A204.1 (cell line): ENCODE results near the gene CLINT1.
"Not testable (repeated sequence)": the region's sequence is repeated elsewhere in the genome, so short reads cannot be mapped to it uniquely, and the experiment has no call there.

Source experiments
- FAIRE-seq: peaks from 2 replicates; lab custom pipeline; 2012; peaks lifted over from hg19 to GRCh38; lab: Jason Lieb, UNC

The CLINT1 gene

DNA sequence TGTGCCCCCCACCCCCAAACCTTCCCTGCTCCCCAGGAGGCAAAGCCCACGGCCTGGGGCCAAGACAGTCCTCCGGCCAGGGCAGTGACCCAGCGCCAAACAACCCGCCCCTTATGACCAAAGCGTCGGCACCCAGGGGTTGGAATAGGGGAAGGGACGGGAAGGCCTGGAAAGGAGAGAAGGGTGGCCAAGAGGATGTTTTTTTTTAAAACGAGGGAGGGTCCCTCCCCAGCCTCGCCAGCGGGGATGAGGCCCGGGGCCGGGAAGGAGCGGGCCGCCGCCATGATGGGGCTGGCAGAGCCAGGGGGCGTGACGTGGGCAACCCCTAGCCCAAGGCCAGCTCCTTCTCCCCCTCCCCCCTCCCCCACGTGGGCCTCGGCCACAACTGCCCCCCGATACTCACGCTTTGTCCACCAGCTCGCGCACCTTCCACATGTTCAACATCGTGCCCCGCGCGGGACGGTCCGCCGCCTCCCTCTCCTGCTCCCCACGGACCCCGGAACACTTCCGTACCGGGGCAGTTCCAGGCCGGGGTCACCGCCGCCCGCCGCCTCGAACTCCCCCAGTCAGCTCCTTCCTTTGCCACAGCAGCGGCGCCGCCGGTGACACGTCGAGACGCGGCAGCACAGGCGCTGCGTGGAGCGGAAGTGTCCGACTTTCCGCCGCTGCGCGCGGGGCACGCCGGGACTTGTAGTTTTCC, at the start of gene CLINT1:
CLINT1 (minus strand) TSS at position 619 of the 700 bp plus-strand sequence; CDS start at position 444, 175 bp downstream.
- FAIRE-seq, result no peak

DNA sequence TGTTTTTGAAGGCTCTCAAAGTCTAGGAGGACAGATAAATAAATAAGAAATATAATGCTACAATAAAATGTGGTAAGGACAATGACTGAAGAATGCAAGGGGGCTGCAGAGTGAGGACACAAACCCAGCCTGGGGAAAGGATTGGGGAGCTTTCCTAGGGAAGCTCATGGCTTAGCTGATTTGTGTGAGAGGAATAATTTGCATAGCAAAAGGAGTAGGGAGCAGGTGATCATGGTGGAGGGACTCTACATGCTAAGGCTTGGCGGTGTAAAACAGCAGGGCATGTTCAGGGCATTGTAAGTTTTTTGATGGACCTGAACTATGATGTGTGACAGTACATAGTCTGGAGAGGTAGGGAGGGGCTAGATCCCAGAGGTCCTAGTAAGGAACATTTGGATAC, 49.5 kb upstream of the CLINT1 start:
- no peak for FAIRE-seq

DNA sequence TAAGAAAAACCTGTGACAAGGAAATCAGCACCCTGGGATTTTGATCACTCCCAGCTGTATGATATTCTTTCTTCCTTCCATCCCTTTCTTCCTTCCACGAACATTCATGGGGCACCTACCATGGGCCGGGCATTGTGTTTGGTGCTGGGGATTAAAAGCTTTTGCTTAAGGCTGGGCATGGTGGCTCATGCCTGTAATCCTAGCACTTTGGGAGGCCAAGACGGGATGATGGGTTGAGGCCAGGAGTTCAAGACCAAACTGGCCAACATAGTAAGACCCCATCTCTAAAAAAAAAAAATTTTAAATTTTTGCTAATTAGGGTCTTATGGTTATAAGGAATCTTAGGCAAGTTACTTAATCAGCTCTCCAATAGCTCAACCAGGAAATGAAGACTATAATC, 48.5 kb upstream of the CLINT1 start:
- FAIRE-seq, result no peak

DNA sequence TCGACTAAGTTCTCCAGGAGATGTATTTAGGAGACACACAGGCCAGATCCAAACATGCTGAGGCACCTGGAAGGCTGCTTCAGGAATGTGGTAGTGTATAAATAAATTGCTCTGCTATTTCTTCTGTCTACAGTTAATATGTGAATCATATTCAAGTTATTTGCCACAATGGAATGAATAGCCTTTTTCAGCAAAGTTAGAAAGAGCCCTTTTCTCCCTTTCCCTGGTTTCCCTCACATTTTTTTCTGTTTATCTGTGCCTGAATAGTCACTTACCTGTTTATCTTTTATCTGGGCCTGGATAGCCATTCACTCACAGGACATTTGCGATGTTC, 44.1 kb upstream of the CLINT1 start:
- no peak for FAIRE-seq

DNA sequence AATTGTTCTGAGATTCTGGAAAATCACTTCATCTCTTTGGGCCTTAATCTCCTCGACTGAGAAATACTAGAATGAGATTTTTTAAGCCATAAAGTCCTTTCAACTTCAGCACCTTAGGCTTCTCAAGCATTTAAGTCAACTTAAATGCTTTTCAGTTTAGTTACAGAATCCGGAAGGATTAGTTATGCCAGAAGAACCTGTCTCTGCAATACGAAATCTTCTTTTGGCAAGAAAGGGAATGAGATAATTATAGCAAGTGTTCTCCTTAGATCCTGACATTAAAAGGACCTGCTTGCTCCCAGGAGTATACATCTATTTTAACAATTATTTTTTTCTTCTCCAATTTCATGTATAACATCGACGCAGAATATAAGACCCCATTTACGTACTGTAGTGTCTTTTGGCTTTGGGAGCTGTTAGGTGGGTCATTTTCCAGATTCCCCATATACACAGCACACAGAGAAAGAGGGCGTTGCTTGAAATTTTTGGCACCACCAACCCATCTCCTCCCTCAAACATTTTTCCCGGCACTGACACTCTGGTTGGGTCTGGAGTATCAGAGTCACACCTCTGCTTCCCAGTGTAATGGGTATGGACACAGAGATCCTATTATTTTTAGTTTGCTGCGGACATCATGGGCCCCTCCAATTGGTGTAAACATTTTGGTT, 43.6 kb upstream of the CLINT1 start:
- FAIRE-seq, result no peak

DNA sequence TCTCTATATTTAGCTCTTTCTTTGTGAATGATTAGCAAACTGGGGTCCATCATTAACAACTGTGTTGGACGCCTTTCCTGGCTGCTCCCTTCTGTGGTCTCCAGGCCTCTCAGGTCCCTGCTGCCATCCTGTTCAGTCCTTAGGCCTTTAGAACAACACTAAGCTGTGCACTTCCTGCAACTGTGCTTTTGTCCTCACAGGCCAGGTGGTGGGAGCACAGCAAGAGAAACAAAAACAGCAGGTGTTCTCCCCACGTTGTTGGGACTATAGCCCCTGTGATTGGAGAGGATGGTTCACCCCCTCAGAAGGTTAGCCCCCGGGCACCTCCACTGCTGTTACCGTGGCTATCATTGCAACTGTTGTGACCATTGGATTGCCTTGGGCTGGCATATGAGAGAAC, 41.7 kb upstream of the CLINT1 start:
- FAIRE-seq, result no peak

DNA sequence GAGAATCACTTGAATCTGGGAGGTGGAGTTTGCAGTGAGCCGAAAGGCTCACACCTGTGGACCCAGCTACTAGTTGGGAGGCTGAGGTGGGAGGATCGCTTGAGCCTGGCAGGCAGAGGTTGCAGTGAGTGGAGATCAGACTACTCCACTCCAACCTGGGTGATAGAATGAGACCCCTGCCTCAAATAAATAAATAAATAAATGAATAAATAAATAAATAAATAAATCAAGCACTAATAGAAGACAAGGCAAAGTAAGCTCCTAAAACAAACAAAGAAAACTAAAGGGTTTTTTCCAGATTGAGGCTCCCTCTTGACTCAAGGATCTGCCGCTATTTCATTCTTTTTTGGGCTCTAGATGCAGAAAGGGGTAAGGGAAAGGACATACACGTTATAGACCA, 34.7 kb upstream of the CLINT1 start:
- no peak for FAIRE-seq

DNA sequence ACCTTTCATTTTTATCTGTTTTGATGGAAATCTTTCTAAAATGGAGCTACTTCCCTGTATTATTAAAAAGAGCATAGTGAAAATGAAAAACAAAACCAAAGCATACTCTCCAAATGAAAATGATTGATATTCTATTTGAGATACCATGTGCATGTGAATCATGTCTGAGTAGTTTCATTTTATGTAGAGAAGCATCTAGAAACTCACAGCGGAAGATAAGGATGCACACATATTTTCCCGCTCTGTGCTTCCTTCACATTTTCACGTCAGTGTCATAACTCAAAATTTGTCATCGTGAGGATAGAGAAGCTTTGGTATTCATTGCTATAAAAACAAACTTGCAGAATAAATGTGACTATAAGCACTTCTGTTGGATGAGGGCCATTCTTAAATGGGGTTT, 34.0 kb upstream of the CLINT1 start:
- no peak for FAIRE-seq

DNA sequence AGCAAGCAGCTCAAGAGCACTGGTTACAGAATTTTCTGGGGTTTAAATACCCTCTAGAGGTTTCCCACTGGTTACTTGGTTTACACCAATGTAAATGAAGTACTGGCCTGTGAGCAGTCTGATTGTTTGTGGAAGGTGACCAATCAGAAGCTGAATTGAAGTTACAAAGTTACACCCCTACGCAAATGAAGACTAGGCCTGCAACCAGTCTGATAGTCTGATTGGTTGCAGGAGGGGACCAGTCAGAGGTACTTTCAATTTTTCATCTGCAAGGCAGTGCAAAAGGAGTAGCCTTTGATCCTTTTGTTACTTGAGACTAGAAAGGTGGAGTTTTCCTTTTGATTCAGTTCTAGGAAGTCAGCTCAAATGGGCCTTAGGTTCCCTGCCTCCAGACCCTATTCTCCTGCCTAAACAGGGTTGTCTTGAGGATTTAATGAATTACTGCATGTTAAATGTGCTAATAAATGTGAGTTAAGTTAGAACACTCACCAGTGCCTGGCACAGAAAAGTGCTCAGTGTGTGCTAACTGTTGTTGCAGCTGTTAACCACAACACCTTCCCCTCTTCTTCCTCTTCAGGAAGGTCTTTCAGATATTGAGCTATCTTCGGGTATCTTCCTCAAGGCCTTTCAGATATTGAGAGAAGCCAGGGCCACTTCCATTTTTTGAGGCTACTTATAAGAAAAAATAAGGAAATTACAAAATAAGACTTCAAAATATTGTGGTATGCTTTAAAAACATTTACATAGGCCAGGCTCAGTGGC, 32.1 kb upstream of the CLINT1 start:
- no peak for FAIRE-seq

DNA sequence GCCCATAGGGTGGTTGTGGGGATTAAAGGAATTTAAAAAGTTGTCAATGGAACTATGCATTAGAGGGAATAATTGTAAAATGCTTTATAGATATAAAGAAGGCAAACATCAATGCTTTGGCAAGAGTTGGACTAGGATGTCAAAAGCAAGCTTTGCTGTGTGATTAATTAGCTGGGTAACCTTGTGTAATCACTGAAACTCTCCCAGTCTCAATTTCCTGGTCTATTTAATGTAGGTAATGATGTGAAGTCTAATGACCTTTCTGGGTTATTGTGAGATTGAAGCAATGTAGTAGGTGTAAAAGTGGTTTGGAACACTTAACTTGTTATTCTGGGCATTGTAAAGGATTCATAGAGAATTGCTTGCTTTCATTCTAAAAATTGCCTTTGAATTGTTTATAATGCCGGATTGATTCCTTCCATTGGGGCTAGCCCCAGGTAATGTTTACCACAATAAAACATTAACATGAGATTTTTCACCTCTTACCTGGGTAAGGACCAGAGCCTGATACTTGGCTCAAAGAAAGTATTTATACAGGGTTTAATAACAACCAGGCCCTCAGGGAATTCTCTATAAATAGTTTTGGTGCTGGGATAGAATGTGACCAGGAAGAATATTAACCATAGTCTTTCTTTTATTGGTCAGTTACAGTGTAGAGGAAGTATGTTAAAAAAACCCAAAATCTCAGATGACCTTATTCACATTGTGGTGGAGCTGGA, 30.0 kb upstream of the CLINT1 start:
- FAIRE-seq, result no peak

DNA sequence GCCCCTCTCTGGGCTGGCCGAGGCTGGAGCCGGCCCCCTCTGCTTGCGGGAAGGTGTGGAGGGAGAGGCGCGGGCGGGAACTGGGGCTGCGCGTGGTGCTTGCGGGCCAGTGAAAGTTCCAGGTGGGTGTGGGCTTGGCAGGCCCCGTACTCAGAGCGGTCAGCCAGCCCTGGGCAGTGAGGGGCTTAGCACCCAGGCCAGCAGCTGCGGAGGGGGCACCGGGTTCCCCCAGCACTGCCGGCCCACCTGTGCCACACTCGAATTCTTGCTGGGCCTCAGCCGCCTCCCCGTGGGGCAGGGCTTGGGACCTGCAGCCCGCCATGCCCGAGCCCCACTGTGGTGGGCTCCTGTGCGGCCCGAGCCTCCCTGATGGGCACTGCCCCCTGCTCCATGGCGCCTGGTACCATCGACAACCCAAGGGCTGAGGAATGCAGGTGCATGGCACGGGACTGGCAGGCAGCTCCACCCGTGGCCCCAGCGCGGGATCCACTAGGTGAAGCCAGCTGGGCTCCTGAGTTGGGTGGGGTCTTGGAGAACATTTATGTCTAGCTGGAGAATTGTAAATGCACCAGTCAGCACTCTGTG, 27.9 kb upstream of the CLINT1 start:
- FAIRE-seq, result no peak

DNA sequence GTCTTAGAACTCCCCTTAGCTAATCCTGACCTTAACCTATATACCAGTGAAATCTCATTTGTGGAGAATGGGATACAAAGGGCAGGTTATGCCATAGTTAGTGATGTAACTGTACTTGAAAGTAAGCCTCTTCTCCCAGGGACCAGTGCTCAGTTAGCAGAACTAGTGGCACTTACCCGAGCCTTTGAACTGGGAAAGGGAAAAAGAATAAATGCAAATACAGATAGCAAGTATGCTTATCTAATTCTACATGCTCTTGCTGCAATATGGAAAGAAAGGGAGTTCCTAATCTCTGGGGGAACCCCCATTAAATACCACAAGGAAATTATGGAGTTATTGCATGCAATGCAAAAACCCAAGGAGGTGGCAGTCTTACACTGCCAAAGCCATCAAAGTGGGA, 26.1 kb upstream of the CLINT1 start:
- not testable (repeated sequence) for FAIRE-seq

DNA sequence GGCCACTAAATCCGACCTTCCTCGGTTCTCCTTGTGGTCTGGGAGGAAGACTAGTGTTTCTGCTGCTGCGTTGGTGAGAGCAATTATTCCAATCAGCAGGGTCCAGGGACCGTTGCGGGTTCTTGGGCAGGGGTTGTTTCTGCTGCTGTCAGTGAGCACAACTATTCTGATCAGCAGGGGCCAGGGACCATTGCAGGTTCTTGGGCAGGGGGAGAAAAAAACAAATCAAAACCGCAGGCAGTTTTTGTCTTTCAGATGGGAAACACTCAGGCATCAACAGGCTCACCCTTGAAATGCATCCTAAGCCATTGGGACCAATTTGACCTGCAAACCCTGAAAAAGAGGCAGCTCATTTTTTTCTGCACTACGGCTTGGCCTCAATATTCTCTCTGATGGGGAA, 22.6 kb upstream of the CLINT1 start:
- FAIRE-seq, result not testable (repeated sequence)

DNA sequence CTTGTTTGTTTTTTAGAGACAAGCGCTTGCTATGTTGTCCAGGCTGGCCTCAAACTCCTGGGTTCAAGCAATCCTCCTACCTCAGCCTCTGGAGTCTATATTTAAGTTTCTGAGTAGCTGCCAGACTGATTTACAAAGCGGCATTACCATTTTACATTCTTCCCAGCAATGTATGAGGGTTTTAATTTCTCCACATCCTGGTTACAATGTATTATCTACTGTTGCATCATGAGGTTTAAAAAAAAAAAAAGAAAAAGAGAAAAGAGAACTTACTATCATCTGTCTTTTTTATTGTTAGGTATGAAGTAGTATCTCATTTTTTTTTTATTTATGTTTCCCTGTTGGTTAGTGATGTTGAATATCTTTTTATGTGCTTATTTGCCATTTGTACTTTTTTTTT, 18.9 kb upstream of the CLINT1 start:
- FAIRE-seq, result no peak

DNA sequence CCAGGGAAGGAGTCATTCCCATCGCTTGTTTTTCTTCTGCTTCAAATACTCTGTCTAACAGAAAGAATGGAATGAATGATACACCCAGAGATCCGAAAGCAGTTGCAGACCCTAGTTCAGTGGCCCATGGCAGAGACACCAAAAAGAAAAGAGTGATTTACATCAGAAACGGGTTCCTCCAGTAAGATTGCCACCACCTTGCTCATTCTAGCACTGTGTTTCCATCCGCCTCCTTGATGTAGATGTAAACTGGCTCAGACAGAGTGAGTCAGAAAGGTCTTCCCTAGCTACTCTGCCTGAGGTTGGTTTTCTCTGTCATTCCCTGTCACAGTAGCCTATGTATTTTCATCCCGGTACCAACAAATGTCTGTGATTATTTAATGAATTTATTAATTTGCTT, 15.9 kb upstream of the CLINT1 start:
- FAIRE-seq, result no peak

DNA sequence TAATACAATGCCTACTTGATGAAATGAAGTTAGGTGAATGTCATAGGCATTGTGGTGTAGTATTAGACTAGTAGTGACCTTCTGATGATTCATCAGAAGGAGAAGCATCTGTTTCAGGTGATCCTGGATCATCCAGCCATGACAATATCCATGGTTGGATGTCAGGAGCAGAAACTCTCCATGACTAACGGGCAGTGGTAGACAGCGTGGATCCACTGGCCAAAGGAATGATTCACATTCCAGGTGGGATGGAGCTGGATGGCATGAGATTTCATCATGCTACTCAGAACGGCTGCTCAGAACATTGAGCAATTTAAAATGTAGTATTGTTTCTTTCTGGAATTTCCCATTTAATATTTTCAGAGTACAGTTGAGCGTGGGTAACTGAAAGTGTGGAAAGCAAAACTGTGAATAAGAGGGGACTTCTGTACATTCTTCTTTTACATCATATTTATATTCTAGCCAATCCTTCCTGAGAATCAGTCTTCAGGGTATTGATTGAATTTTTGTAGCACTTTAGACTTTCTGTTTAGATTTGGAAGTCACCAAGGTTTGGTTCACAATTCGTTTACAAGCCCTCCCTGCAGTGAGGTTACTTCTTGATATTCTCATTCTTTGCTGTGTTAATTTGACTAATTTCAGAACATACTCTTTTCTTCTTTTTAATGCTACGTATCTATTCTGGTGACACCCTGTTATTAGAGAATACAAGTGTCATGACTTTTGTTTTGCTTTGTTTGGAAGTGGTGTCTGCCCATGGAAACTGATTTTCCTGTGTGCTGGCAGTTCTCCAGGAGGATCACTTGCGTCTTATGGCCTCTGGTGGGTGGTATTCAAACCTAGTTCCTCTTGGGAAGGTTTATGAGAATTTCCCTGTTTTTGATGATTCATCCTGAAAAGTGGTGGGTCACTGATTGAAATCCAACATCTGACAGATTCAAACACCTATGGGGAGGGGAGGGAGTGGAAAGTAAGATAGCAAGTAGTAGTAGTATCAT, 12.2 kb upstream of the CLINT1 start:
- FAIRE-seq, result no peak

DNA sequence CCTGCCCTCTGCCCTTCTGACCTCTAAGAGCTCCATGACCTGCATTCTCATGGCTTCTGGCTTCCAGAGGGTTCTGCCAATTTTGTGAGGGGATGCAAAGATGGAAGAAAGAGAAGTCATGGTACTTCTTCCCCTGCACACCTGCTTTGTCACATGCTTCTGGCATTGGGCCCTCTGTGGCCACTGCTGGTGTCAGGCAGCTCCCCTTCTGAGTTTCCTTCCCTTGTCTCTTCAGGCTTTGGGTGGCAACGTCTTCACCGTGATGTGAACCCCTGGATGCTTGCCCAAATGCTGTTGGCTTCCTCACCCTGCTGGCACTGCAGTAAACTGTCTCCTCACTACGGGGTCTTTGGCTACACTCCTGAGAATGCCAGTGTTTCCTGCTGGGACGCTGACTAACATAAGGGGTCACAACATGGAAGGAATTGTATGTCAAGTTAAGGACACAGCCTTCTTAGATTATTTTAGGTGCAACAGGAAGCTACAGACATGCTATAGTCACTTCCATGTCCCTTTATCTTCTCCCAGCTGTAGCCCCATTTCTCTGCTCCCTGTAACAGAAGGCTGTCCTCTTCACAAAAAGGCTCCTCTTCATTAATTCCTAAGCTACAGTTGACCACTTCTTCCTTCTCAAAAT, 8.9 kb upstream of the CLINT1 start:
- FAIRE-seq, result no peak

DNA sequence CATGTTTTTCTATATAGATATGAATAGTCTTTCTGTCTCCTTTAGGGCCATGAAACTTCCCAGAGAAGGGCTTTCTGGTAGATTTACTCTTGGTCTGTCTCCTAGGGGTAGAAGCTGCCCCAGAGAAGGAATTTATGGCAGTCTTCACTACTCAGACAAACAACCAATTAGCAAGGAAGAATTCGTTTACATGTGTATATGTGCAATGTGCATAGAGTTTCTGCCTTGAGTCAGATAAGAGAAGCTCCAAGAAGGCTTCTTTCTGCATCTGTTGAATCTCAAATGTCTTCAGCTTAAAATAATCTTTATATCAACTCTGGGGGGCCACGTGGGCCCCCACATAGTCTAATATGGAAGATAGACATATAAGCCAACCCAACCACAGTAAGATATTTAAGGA, 7.6 kb upstream of the CLINT1 start:
- FAIRE-seq, result no peak

DNA sequence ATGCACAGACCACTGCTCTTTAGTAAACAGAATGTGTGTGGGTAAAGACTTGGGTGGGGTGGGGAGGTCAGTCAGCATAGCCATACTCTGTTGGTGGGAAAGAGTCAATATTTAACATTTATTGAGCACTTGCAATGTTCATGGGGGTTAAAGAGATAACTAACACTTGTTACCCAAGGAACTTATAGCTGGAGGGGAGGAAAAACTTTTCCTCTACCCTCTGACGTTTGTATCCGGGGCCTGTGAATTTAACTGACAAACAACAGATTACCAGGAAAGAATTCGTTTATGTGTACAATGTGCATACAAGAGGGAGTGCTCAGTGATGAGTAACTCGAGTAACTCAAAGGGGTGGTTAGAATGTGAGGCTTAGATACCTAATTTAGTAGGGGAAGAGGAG, 6.8 kb upstream of the CLINT1 start:
- FAIRE-seq, result no peak

DNA sequence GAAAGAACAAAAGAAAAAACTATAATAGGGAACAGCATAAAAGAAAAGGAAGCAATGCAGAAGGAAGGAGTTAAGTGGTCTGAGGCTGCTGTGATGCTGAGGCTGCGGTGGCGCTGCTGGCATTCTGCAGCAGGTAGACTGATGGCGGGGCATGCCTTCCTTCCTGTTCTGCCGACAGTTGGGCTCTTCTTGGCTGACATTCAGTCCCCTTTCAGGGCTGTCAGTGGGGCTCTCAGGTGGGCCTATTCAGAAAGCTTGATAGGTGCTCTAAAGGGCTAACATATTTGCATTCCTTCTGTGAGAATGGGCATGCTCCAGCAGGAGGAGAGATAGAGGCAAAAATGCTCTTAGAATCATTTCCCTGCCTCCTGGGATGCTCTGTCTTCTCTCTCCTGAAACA, 5.1 kb upstream of the CLINT1 start:
- FAIRE-seq, result no peak
